Trophoblast cell (in vitro differentiated cells and primary cell): ENCODE data around the gene TCFL5.

ENCODE experiments used
- DNase-seq, 2 donors: peaks; one replicate each; pipeline ENCODE4 v3.0.0-alpha.2; 2016
- H2AFZ ChIP-seq: 2 replicates; pipeline ENCODE4 v1.6.1; 2013; ENCODE audit warnings: low read length, moderate library complexity, mild to moderate bottlenecking; ENCODE audit not compliant: insufficient read depth, poor library complexity
- H2AK5ac ChIP-seq: 2 replicates; pipeline ENCODE4 v1.6.1; 2013; ENCODE audit warnings: mild to moderate bottlenecking, low read length
- H2BK120ac ChIP-seq: 2 replicates; pipeline ENCODE4 v1.6.1; 2013; ENCODE audit warnings: low read length, mild to moderate bottlenecking, moderate library complexity; ENCODE audit not compliant: insufficient read depth, poor library complexity
- H2BK12ac ChIP-seq: 2 replicates; pipeline ENCODE4 v1.6.1; 2013; ENCODE audit warnings: mild to moderate bottlenecking, low read length, moderate library complexity
- H2BK5ac ChIP-seq: 2 replicates; pipeline ENCODE4 v1.6.1; 2013; ENCODE audit warnings: low read length, low read depth, moderate library complexity, mild to moderate bottlenecking; ENCODE audit not compliant: poor library complexity
- H3K14ac ChIP-seq: 2 replicates; pipeline ENCODE4 v1.6.1; 2013; ENCODE audit warnings: mild to moderate bottlenecking, low read length
- H3K18ac ChIP-seq: 2 replicates; pipeline ENCODE4 v1.6.1; 2013; ENCODE audit warnings: mild to moderate bottlenecking, low read length
- H3K23ac ChIP-seq: 2 replicates; pipeline ENCODE4 v1.6.1; 2013; ENCODE audit warnings: low read length
- H3K27ac ChIP-seq: 2 replicates; pipeline ENCODE4 v1.5.1; 2013; ENCODE audit warnings: low read depth, mild to moderate bottlenecking, inconsistent platforms, low read length, moderate library complexity
- H3K27me3 ChIP-seq: 2 replicates; pipeline ENCODE4 v1.6.1; 2013; ENCODE audit warnings: inconsistent platforms, mild to moderate bottlenecking, low read length, moderate library complexity; ENCODE audit not compliant: insufficient read depth
- H3K36me3 ChIP-seq, 2 experiments: 1 replicate in 1 of 2; 2 replicates in 1 of 2; pipeline ENCODE4 v1.6.1; 2013; ENCODE audit warnings: low read length in 2 of 2, mild to moderate bottlenecking in 2 of 2, moderate library complexity in 1 of 2; ENCODE audit not compliant: insufficient read depth in 2 of 2, control insufficient read depth in 1 of 2
- H3K4ac ChIP-seq: 2 replicates; pipeline ENCODE4 v1.6.1; 2013; ENCODE audit warnings: low read depth, mild to moderate bottlenecking, low read length, moderate library complexity
- H3K4me1 ChIP-seq, 2 experiments: 1 replicate in 1 of 2; 2 replicates in 1 of 2; pipeline ENCODE4 v1.6.1; 2013; ENCODE audit warnings: low read length in 2 of 2, mild to moderate bottlenecking in 2 of 2, moderate library complexity in 1 of 2; ENCODE audit not compliant: insufficient read depth in 2 of 2, control insufficient read depth in 1 of 2
- H3K4me2 ChIP-seq: 2 replicates; pipeline ENCODE4 v1.6.1; 2013; ENCODE audit warnings: inconsistent platforms, mild to moderate bottlenecking, low read length, moderate library complexity
- H3K4me3 ChIP-seq: 2 replicates; pipeline ENCODE4 v1.5.1; 2013; ENCODE audit warnings: mild to moderate bottlenecking, low read depth, low read length, inconsistent platforms
- H3K79me1 ChIP-seq: one replicate; pipeline ENCODE4 v1.6.1; 2013; ENCODE audit warnings: low read length
- H3K79me2 ChIP-seq: 2 replicates; pipeline ENCODE4 v1.6.1; 2013; ENCODE audit warnings: low read length, mild to moderate bottlenecking; ENCODE audit not compliant: control insufficient read depth, insufficient read depth, poor library complexity
- H3K9ac ChIP-seq: 2 replicates; pipeline ENCODE4 v1.6.1; 2013; ENCODE audit warnings: mild to moderate bottlenecking, low read length
- H3K9me3 ChIP-seq: 2 replicates; pipeline ENCODE4 v1.6.1; 2013; ENCODE audit warnings: low read depth, mild to moderate bottlenecking, control low read depth, inconsistent platforms, low read length; ENCODE audit not compliant: insufficient read depth
- H4K12ac ChIP-seq: 2 replicates; pipeline ENCODE4 v1.6.1; 2013; ENCODE audit warnings: low read depth, mild to moderate bottlenecking, low read length, moderate library complexity
- H4K8ac ChIP-seq: 2 replicates; pipeline ENCODE4 v1.6.1; 2013; ENCODE audit warnings: low read depth, mild to moderate bottlenecking, low read length, moderate library complexity
- H4K91ac ChIP-seq: one replicate; pipeline ENCODE4 v1.6.1; 2013; ENCODE audit warnings: low read depth, mild to moderate bottlenecking, low read length, moderate library complexity
- WGBS: extraction: QIAGEN DNeasy Blood & Tissue Kit; methylation state at CpG from one replicate; pipeline ENCODE4 v1.1.7; 2013; ENCODE audit warnings: missing lambda C conversion rate; ENCODE audit not compliant: insufficient read length, insufficient coverage; ENCODE audit errors: extremely low coverage; 5-methylcytosine and 5-hydroxymethylcytosine counted together

The TCFL5 gene

GRCh38 chr20:62813588-62813987 lies 48.0 kb downstream of the TCFL5 start:
- Histone ChIP-seq H3K9me3 (no peaks in the 10 kb centered on the region), H3K79me1 (peaks cover 25% of the 10 kb centered on the region), H3K27ac (no peak overlapping the region), H2BK120ac (no peak overlapping the region), H2AK5ac (no peak overlapping the region), H3K4me2 (no peak overlapping the region), H3K4ac (no peak overlapping the region), H3K27me3 (no peaks in the 10 kb centered on the region), H3K9ac (no peak overlapping the region), H3K4me3 (no peak overlapping the region), H2AFZ (no peak overlapping the region), H3K18ac (no peak overlapping the region), H4K12ac (no peak overlapping the region), H3K14ac (no peak overlapping the region), H2BK5ac (no peak overlapping the region), H3K36me3 (peaks cover 43 to 46% of the 10 kb centered on the region in 2 experiments), H3K23ac (no peak overlapping the region), H2BK12ac (no peak overlapping the region), H4K8ac (no peak overlapping the region), H3K4me1 (peaks cover 29 to 40% of the 10 kb centered on the region in 2 experiments), H4K91ac (no peak overlapping the region), H3K79me2 (peaks cover 13% of the 10 kb centered on the region)
- no CpG with 5 or more reads among the region's 13 CpGs for WGBS
- peak; percentile 73 to 79 for DNase-seq

GRCh38 chr20:62812907-62813200 lies 48.8 kb downstream of the TCFL5 start:
- Histone ChIP-seq H3K79me1 (peaks cover 20% of the 10 kb centered on the region), H4K8ac (no peak overlapping the region), H3K14ac (no peak overlapping the region), H4K12ac (no peak overlapping the region), H3K9ac (no peak overlapping the region), H2BK120ac (peak overlapping the region; percentile 25), H3K23ac (no peak overlapping the region), H2AFZ (no peak overlapping the region), H3K9me3 (no peaks in the 10 kb centered on the region), H3K4me2 (no peak overlapping the region), H3K4me3 (no peak overlapping the region), H3K27me3 (no peaks in the 10 kb centered on the region), H3K36me3 (peaks cover 46 to 49% of the 10 kb centered on the region in 2 experiments), H2BK5ac (no peak overlapping the region), H2BK12ac (no peak overlapping the region), H4K91ac (peak overlapping the region; percentile 11), H3K4me1 (peaks cover 24 to 34% of the 10 kb centered on the region in 2 experiments), H3K4ac (no peak overlapping the region), H3K79me2 (peaks cover 10% of the 10 kb centered on the region), H2AK5ac (no peak overlapping the region), H3K18ac (no peak overlapping the region), H3K27ac (no peak overlapping the region)
- no peak for DNase-seq
- WGBS: no CpG with 5 or more reads among the region's 11 CpGs

- Histone ChIP-seq H2BK12ac (no peak overlapping the region), H3K36me3 (peaks cover 51 to 54% of the 10 kb centered on the region in 2 experiments), H3K4me3 (no peak overlapping the region), H3K4me1 (peaks cover 21 to 28% of the 10 kb centered on the region in 2 experiments), H3K23ac (no peak overlapping the region), H3K4ac (no peak overlapping the region), H3K18ac (no peak overlapping the region), H3K14ac (no peak overlapping the region), H3K9ac (no peak overlapping the region), H2AK5ac (no peak overlapping the region), H4K12ac (no peak overlapping the region), H4K8ac (no peak overlapping the region), H3K27me3 (no peaks in the 10 kb centered on the region), H3K4me2 (no peak overlapping the region), H2AFZ (no peak overlapping the region), H3K79me1 (peaks cover 15% of the 10 kb centered on the region), H3K9me3 (no peaks in the 10 kb centered on the region), H2BK120ac (no peak overlapping the region), H2BK5ac (no peak overlapping the region), H3K27ac (no peak overlapping the region), H3K79me2 (peaks cover 9% of the 10 kb centered on the region), H4K91ac (peak overlapping the region; percentile 11)
- no CpG with 5 or more reads among the region's 43 CpGs for WGBS
- DNase-seq: no peak
These were observed 49.3 kb downstream of the TCFL5 start for GRCh38 chr20:62812181-62812906.

- no peak overlapping the region for H3K4me2 ChIP-seq
- H3K4me3 ChIP-seq: no peak overlapping the region
- H4K91ac ChIP-seq: no peak overlapping the region
- H3K18ac ChIP-seq: no peak overlapping the region
- H3K9me3 ChIP-seq: no peaks in the 10 kb centered on the region
- no peak overlapping the region for H3K14ac ChIP-seq
- H3K4me1 ChIP-seq: peaks cover 21 to 25% of the 10 kb centered on the region in 2 experiments
- no peak overlapping the region for H2AK5ac ChIP-seq
- no peak overlapping the region for H3K4ac ChIP-seq
- H3K79me1 ChIP-seq: peaks cover 11% of the 10 kb centered on the region
- peaks cover 6% of the 10 kb centered on the region for H3K79me2 ChIP-seq
- H2AFZ ChIP-seq: no peak overlapping the region
- no peak overlapping the region for H4K8ac ChIP-seq
- H4K12ac ChIP-seq: no peak overlapping the region
- no CpG with 5 or more reads among the region's 10 CpGs for WGBS
- no peak overlapping the region for H3K9ac ChIP-seq
- H2BK12ac ChIP-seq: no peak overlapping the region
- H2BK120ac ChIP-seq: no peak overlapping the region
- H3K23ac ChIP-seq: no peak overlapping the region
- no peak for DNase-seq
- H3K36me3 ChIP-seq: peaks cover 55 to 56% of the 10 kb centered on the region in 2 experiments
- H2BK5ac ChIP-seq: no peak overlapping the region
- H3K27ac ChIP-seq: no peak overlapping the region
- no peaks in the 10 kb centered on the region for H3K27me3 ChIP-seq
These were observed 49.9 kb downstream of the TCFL5 start for GRCh38 chr20:62811720-62812119.
